ENCODE measurements around the gene CDH23. TPM values are rescaled to one million over a fixed set of nuclear protein-coding genes. Genes with fewer than 3 reads are reported as not detected.

CDH23 gene
- total and polyA plus RNA-seq, 2 of the 8 experiments (the other 6 are each of a cell fraction or from before 2014, with no cell fraction given) = 1.9 to 4.9 TPM

- H3K4me2 ChIP-seq (ENCODE audit: insufficient read depth in 1 of 2, low read depth in 2 of 2, low read length in 2 of 2) = no peak overlapping the region
- CTCF ChIA-PET (ENCODE audit: partially characterized antibody) = interaction anchor here (1.1 to 1.9 kb wide), 8 partner anchors 9 to 56 kb away, joined by 3 to 11 read pairs (median 5); partner anchors contain the start of genes C10orf105 and VSIR
- 84% methylated on average over 8 of the region's 8 CpGs; no CpG with 5 or more reads in 1 of the 2 experiments for WGBS, 2 experiments (ENCODE audit: extremely low coverage in 1 of 2, insufficient coverage in 1 of 2, insufficient read length in 1 of 2, insufficient replicate concordance in 2 of 2, low coverage in 1 of 2, low lambda C conversion rate in 2 of 2, missing lambda C conversion rate in 1 of 2)
- TF ChIP-seq RNF2 (IDR thresholded peaks at IDR 0.05; ENCODE audit: borderline replicate concordance, low read depth, low read length, missing control alignments, poor library complexity, severe bottlenecking) (no peak), TAF1 (IDR thresholded peaks at IDR 0.05; ENCODE audit: low read depth, low read length) (no peak), CREB1 (IDR thresholded peaks at IDR 0.05) (no peak), SIN3A (conservative IDR thresholded peaks at IDR 0.05 in 1 of 2, IDR thresholded peaks at IDR 0.05 in 1 of 2; ENCODE audit: low read depth in 1 of 2, low read length in 2 of 2) (no peak), SUZ12 (IDR thresholded peaks at IDR 0.05; ENCODE audit: low read length) (no peak), POLR2A (IDR thresholded peaks at IDR 0.05; ENCODE audit: control extremely low read depth in 1 of 2, low read depth in 2 of 2, low read length in 2 of 2) (no peak), TAF7 (optimal IDR thresholded peaks at IDR 0.05; ENCODE audit: borderline replicate concordance, low read depth, low read length) (no peak), FOSL1 (IDR thresholded peaks at IDR 0.05; ENCODE audit: insufficient read depth, low read depth, low read length) (no peak), RBBP5 (IDR thresholded peaks at IDR 0.05; ENCODE audit: borderline replicate concordance, low read depth, low read length) (no peak), EP300 (IDR thresholded peaks at IDR 0.05; ENCODE audit: borderline replicate concordance in 1 of 2, low read depth in 2 of 2, low read length in 2 of 2) (no peak), E2F6 (IDR thresholded peaks at IDR 0.05) (no peak)
These were observed 355.8 kb downstream of the CDH23 start for GRCh38 chr10:71752391-71753090.

More at GRCh38 chr10:71752391-71753090, 355.8 kb downstream of the CDH23 start:
- no peak overlapping the region for H4K8ac ChIP-seq (ENCODE audit: extremely low read depth, insufficient read depth, low read length)
- H4K5ac ChIP-seq (ENCODE audit: insufficient read length, low read depth, low read length) = no peak overlapping the region
- H3K4me1 ChIP-seq (replicated peaks in 1 of 4; ENCODE audit: control insufficient read depth in 3 of 4, insufficient read depth in 4 of 4, low read length in 3 of 4) = peaks cover 0 to 9% (median 3%) of the 10 kb centered on the region in 4 experiments; a peak in 5 of 7 replicates
- no peak overlapping the region for H3K4ac ChIP-seq (replicated peaks; ENCODE audit: insufficient read length, low read depth, low read length)
- no peak overlapping the region for H3K9ac ChIP-seq (replicated peaks in 1 of 4; ENCODE audit: extremely low read depth in 1 of 4, low read depth in 3 of 4, low read length in 3 of 4)
- H2AFZ ChIP-seq (ENCODE audit: low read length) = no peak overlapping the region
- POLR2A ChIA-PET (ENCODE audit: partially characterized antibody) = interaction anchor here (0.6 to 1.1 kb wide), 2 partner anchors 14 to 61 kb away, joined by 3 read pairs; no protein-coding TSS in a partner anchor
- H3K14ac ChIP-seq (ENCODE audit: insufficient read length) = no peak overlapping the region
- DNase-seq (ENCODE audit: low read depth in 1 of 2, low spot score in 2 of 2) (no peak), FAIRE-seq (no peak)
- no peaks in the 10 kb centered on the region for H3K9me3 ChIP-seq (ENCODE audit: insufficient read depth in 2 of 2, low read depth in 1 of 2, low read length in 1 of 2)
- H4K91ac ChIP-seq (replicated peaks; ENCODE audit: insufficient read length, low read length) = no peak overlapping the region
- no peak overlapping the region for H3K27ac ChIP-seq (ENCODE audit: low read depth, low read length)
- H3K18ac ChIP-seq (ENCODE audit: extremely low read depth, low read length) = no peak overlapping the region
- H2BK20ac ChIP-seq (ENCODE audit: low read length) = no peak overlapping the region
- H3K4me3 ChIP-seq (ENCODE audit: extremely low read depth in 1 of 4, insufficient read depth in 2 of 4, low read depth in 3 of 4, low read length in 4 of 4) = no peak overlapping the region
- no peak overlapping the region for H2BK12ac ChIP-seq (ENCODE audit: low read depth, low read length)
- H4K20me1 ChIP-seq (replicated peaks in 1 of 2; ENCODE audit: control insufficient read depth in 1 of 2, insufficient read depth in 2 of 2, low read length in 2 of 2) = no peaks in the 10 kb centered on the region
- H3K56ac ChIP-seq (replicated peaks; ENCODE audit: insufficient read length, low read depth, low read length) = no peak overlapping the region
- no peak overlapping the region for H2BK5ac ChIP-seq (ENCODE audit: low read depth, low read length)
- no peak overlapping the region for H2BK15ac ChIP-seq (ENCODE audit: low read length)
- H2BK120ac ChIP-seq (replicated peaks; ENCODE audit: low read depth, low read length) = no peak overlapping the region
- H3K36me3 ChIP-seq (ENCODE audit: control insufficient read depth in 2 of 4, insufficient read depth in 4 of 4, low read length in 3 of 4) = no peaks in the 10 kb centered on the region
- no peak overlapping the region for H3K23ac ChIP-seq (ENCODE audit: insufficient read length)
- no peaks in the 10 kb centered on the region; a peak in 2 of 7 replicates for H3K27me3 ChIP-seq (replicated peaks in 1 of 4; ENCODE audit: control insufficient read depth in 3 of 4, extremely low read depth in 1 of 4, insufficient read depth in 3 of 4, low read length in 3 of 4)
- H2AK5ac ChIP-seq (ENCODE audit: low read depth, low read length) = no peak overlapping the region
- no peaks in the 10 kb centered on the region for H3K23me2 ChIP-seq (ENCODE audit: low read depth, low read length)
- no peaks in the 10 kb centered on the region for H3K79me2 ChIP-seq (ENCODE audit: control insufficient read depth in 1 of 2, insufficient read depth in 2 of 2, low read length in 2 of 2)
- no peaks in the 10 kb centered on the region for H3K79me1 ChIP-seq (ENCODE audit: low read depth, low read length)
